Fibroblast of lung (primary cell): ENCODE measurements around the gene MCM10. TPM values are rescaled to one million over a fixed set of nuclear protein-coding genes. Genes with fewer than 3 reads are reported as not detected.

Source experiments
- DNase-seq, 2 donors: peaks; one replicate each; pipeline versions ENCODE4 v3.0.0 to v3.0.0-alpha.2; 2010; ENCODE audit warnings: low read depth in 2 of 2
- H2AFZ ChIP-seq: 2 replicates; pipeline ENCODE4 v1.5.1; 2012; ENCODE audit warnings: low read length, control low read depth, inconsistent platforms
- H3K27ac ChIP-seq: 2 replicates; pipeline ENCODE4 v1.5.1; 2011; ENCODE audit warnings: low read length, control low read depth; ENCODE audit not compliant: insufficient read depth
- H3K27me3 ChIP-seq: 2 replicates; pipeline ENCODE4 v1.5.1; 2011; ENCODE audit warnings: mild to moderate bottlenecking, low read length; ENCODE audit not compliant: control insufficient read depth, insufficient read depth
- H3K36me3 ChIP-seq: 2 replicates; pipeline ENCODE4 v1.5.1; 2011; ENCODE audit warnings: low read length; ENCODE audit not compliant: control insufficient read depth, insufficient read depth
- H3K4me1 ChIP-seq: 2 replicates; pipeline ENCODE4 v1.5.1; 2011; ENCODE audit warnings: low read length; ENCODE audit not compliant: control insufficient read depth, insufficient read depth; ENCODE audit errors: extremely low read depth
- H3K4me2 ChIP-seq: 2 replicates; pipeline ENCODE4 v1.5.1; 2011; ENCODE audit warnings: low read length, control low read depth; ENCODE audit not compliant: insufficient read depth; ENCODE audit errors: extremely low read depth
- H3K4me3 ChIP-seq, 4 experiments: fragments of 200-600 bp in 1 of 4; sonication (generic) in 1 of 4; replicated peaks in 1 of 4; 2 replicates each; pipeline ENCODE4 v1.5.1; 2011 to 2016; ENCODE audit warnings: low read length in 4 of 4, low read depth in 3 of 4, mild to moderate bottlenecking in 3 of 4, control low read depth in 2 of 4, inconsistent platforms in 1 of 4, mixed read lengths in 1 of 4; ENCODE audit not compliant: insufficient read depth in 1 of 4; ENCODE audit errors: control extremely low read depth in 1 of 4
- H3K79me2 ChIP-seq: 2 replicates; pipeline ENCODE4 v1.5.1; 2012; ENCODE audit warnings: mild to moderate bottlenecking, low read length, inconsistent platforms; ENCODE audit not compliant: control insufficient read depth, insufficient read depth
- H3K9ac ChIP-seq: 2 replicates; pipeline ENCODE4 v1.5.1; 2011; ENCODE audit warnings: mild to moderate bottlenecking, low read length, control low read depth; ENCODE audit not compliant: insufficient read depth
- H3K9me3 ChIP-seq: 2 replicates; pipeline ENCODE4 v1.5.1; 2012; ENCODE audit warnings: low read depth, low read length; ENCODE audit not compliant: control insufficient read depth, insufficient read depth
- H4K20me1 ChIP-seq: 2 replicates; pipeline ENCODE4 v1.5.1; 2011; ENCODE audit warnings: low read length; ENCODE audit not compliant: control insufficient read depth, insufficient read depth; ENCODE audit errors: extremely low read depth
- EZH2 ChIP-seq: IDR thresholded peaks from 2 replicates; pipeline ENCODE4 v1.5.1; 2012; ENCODE audit warnings: low read length, control low read depth, mild to moderate bottlenecking; ENCODE audit errors: missing control alignments
- polyA plus RNA-seq, 2 donors: library from polyadenylated mRNA; depleted of rRNA in 1 of 2; stranded (reverse) in 1 of 2; unstranded in 1 of 2; fragments of >200 nt; gene quantifications; 2 replicates each; pipeline ENCODE4 v1.2.1, GENCODE V29; 2011 to 2012; ENCODE audit warnings: missing spikeins in 1 of 2
- total RNA-seq: library from RNA; depleted of rRNA; stranded (reverse); fragments of >200 nt; gene quantifications from 2 replicates; pipeline ENCODE4 v1.2.1, GENCODE V29; 2014
- TF ChIP-seq, protein P1 (sequence below), 2 donors: IDR thresholded peaks in 1 of 2; conservative IDR thresholded peaks in 1 of 2; 1 replicate in 1 of 2; 2 replicates in 1 of 2; pipeline ENCODE4 v1.5.1; 2011 to 2012; ENCODE audit warnings: low read length in 2 of 2, control low read depth in 1 of 2, inconsistent platforms in 1 of 2, low read depth in 1 of 2, mild to moderate bottlenecking in 1 of 2

The MCM10 gene
- total and polyA plus RNA-seq, 2 donors (not counting 1 experiment from before 2014, with no cell fraction given) = 0.83 to 3.1 TPM

DNA sequence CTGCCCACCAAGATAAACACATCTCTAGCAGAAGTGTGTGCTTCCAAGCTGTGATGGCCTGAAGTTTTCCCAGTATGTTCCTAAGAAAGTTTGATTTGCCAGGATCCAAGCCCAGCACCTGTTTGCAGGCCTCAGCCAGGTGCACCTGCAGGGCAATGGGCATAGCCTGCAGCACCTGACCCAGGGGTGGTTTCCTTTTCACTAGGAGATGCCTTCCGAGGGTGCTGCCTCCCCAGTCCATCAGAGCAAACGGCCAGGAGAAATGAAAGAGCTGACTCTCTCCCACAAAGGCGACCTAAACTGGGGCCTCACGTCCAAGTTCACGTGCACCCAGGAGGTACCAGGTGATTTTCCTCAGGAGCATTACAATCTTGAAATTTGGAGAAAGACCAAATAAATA, 65.7 kb downstream of the MCM10 start:
- TF ChIP-seq, protein P1, sequence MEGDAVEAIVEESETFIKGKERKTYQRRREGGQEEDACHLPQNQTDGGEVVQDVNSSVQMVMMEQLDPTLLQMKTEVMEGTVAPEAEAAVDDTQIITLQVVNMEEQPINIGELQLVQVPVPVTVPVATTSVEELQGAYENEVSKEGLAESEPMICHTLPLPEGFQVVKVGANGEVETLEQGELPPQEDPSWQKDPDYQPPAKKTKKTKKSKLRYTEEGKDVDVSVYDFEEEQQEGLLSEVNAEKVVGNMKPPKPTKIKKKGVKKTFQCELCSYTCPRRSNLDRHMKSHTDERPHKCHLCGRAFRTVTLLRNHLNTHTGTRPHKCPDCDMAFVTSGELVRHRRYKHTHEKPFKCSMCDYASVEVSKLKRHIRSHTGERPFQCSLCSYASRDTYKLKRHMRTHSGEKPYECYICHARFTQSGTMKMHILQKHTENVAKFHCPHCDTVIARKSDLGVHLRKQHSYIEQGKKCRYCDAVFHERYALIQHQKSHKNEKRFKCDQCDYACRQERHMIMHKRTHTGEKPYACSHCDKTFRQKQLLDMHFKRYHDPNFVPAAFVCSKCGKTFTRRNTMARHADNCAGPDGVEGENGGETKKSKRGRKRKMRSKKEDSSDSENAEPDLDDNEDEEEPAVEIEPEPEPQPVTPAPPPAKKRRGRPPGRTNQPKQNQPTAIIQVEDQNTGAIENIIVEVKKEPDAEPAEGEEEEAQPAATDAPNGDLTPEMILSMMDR (conservative IDR thresholded peaks at IDR 0.05 in 1 of 2, IDR thresholded peaks at IDR 0.05 in 1 of 2; ENCODE audit: low read depth in 1 of 2, low read length in 2 of 2) = no peak
- no peak for TF ChIP-seq EZH2
- H3K9ac ChIP-seq = no peak overlapping the region
- H3K9me3 ChIP-seq = no peaks in the 10 kb centered on the region
- H3K36me3 ChIP-seq = no peaks in the 10 kb centered on the region
- H2AFZ ChIP-seq = no peak overlapping the region
- H4K20me1 ChIP-seq = no peaks in the 10 kb centered on the region
- H3K79me2 ChIP-seq = no peaks in the 10 kb centered on the region
- no peak for DNase-seq
- no peak overlapping the region for H3K4me2 ChIP-seq
- H3K27ac ChIP-seq = no peak overlapping the region
- no peaks in the 10 kb centered on the region for H3K27me3 ChIP-seq
- H3K4me1 ChIP-seq = no peaks in the 10 kb centered on the region
- no peak overlapping the region for H3K4me3 ChIP-seq

DNA sequence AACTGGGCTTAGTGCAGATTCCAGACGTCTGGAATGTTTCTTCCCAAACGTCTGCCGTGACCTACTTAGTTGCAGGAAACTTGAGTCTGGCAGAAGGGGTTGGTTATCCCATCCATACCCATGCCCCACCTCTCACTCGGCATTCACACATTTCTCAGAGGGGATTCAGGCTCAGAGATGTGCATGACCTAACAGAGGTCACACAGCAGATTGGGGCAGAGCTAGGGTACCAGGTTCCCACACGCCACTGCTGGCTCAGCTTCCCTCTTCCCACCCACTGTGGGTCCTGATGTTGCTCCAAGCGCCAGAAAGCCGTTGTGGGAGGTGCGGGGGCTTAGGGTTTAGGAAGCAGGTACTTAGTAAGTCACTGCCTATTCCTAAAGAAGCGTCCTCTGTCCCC, 69.8 kb downstream of the MCM10 start:
- no peak overlapping the region for H2AFZ ChIP-seq
- no peaks in the 10 kb centered on the region for H3K9me3 ChIP-seq
- H4K20me1 ChIP-seq = no peaks in the 10 kb centered on the region
- H3K4me1 ChIP-seq = no peaks in the 10 kb centered on the region
- DNase-seq = no peak
- no peak overlapping the region for H3K4me3 ChIP-seq
- H3K79me2 ChIP-seq = no peaks in the 10 kb centered on the region
- no peak overlapping the region for H3K4me2 ChIP-seq
- H3K36me3 ChIP-seq = no peaks in the 10 kb centered on the region
- H3K27ac ChIP-seq = no peak overlapping the region
- no peak overlapping the region for H3K9ac ChIP-seq
- TF ChIP-seq EZH2 = no peak
- TF ChIP-seq, protein P1 (conservative IDR thresholded peaks at IDR 0.05 in 1 of 2, IDR thresholded peaks at IDR 0.05 in 1 of 2; ENCODE audit: low read depth in 1 of 2, low read length in 2 of 2) = no peak
- H3K27me3 ChIP-seq = no peaks in the 10 kb centered on the region

DNA sequence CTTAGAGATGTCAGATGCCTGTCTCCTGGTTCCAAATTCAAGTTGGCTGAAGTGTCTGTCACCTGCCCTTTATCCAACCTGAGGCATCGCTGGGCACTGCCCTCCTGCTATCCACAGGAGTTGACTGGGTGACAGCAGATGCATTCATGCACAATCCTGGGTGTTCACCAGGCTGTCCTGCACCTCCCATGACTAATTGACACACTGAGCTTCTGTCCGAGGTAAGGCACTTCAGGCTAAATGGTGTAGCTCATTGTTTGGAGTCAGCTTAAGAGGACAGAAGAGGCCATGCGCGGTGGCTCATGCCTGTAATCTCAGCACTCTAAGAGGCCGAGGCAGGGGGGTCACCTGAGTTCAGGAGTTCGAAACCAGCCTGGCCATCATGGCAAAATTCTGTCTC, 70.5 kb downstream of the MCM10 start:
- Histone ChIP-seq H3K36me3 (no peaks in the 10 kb centered on the region), H2AFZ (no peak overlapping the region), H4K20me1 (no peaks in the 10 kb centered on the region), H3K4me3 (no peak overlapping the region), H3K27me3 (no peaks in the 10 kb centered on the region), H3K27ac (no peak overlapping the region), H3K9me3 (no peaks in the 10 kb centered on the region), H3K4me2 (no peak overlapping the region), H3K4me1 (no peaks in the 10 kb centered on the region), H3K9ac (no peak overlapping the region), H3K79me2 (no peaks in the 10 kb centered on the region)
- TF ChIP-seq, protein P1 (conservative IDR thresholded peaks at IDR 0.05 in 1 of 2, IDR thresholded peaks at IDR 0.05 in 1 of 2; ENCODE audit: low read depth in 1 of 2, low read length in 2 of 2) = no peak
- no peak for TF ChIP-seq EZH2
- no peak for DNase-seq
